ACC112 (cell line): Measurements from ENCODE around the gene MIEF1.

Experiments
- H2AFZ ChIP-seq: fragments of 200-600 bp; sonication (generic); one replicate; pipeline ENCODE4 v1.6.0; 2017; ENCODE audit warnings: antibody characterized with exemption, low read length; ENCODE audit not compliant: unreplicated experiment
- H3K27ac ChIP-seq: fragments of 200-600 bp; sonication (generic); 2 replicates; pipeline ENCODE4 v1.5.1; 2014; ENCODE audit warnings: low read depth, mild to moderate bottlenecking, antibody characterized with exemption, low read length, moderate library complexity
- H3K27me3 ChIP-seq: fragments of 200-600 bp; sonication (generic); 2 replicates; pipeline ENCODE4 v1.6.1; 2014; ENCODE audit warnings: mild to moderate bottlenecking, antibody characterized with exemption, low read length, moderate library complexity, mixed read lengths; ENCODE audit not compliant: insufficient read depth
- H3K36me3 ChIP-seq: fragments of 200-600 bp; sonication (generic); 2 replicates; pipeline ENCODE4 v1.6.1; 2016; ENCODE audit warnings: mild to moderate bottlenecking, antibody characterized with exemption, low read length, moderate library complexity, mixed read lengths; ENCODE audit not compliant: insufficient read depth
- H3K4me1 ChIP-seq: fragments of 200-600 bp; sonication (generic); one replicate; pipeline ENCODE4 v1.6.1; 2016; ENCODE audit warnings: low read length, mixed read lengths; ENCODE audit not compliant: insufficient read depth, unreplicated experiment, control insufficient read depth
- H3K4me3 ChIP-seq: fragments of 200-600 bp; sonication (generic); 2 replicates; pipeline ENCODE4 v1.5.1; 2014; ENCODE audit warnings: mild to moderate bottlenecking, low read depth, low read length
- H3K79me2 ChIP-seq: fragments of 200-600 bp; sonication (generic); one replicate; pipeline ENCODE4 v1.6.0; 2016; ENCODE audit warnings: low read length; ENCODE audit not compliant: control insufficient read depth, unreplicated experiment, insufficient read depth

The MIEF1 gene

GRCh38 chr22:39546889-39547586, 44.9 kb downstream of the MIEF1 start:
- H3K4me1 ChIP-seq = peaks cover 3% of the 10 kb centered on the region

DNA sequence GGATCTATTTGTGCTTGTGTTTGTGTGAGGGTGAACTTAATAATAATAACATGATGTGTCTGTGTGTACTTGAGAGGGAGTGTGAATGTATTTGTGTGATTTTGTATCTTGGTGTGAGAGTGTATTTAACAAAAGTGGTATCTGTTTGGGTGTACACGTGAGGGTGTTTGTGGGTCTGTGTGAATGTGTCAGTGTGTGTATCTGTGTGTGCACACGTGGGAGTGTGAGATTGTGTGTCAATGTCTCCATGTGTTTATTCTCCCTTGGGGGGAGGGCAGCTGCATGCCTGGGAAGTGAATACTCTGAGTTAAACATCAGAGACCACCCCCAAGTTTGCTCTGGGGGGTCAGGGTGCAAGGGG, 45.5 kb downstream of the MIEF1 start:
- no peak overlapping the region for H3K4me3 ChIP-seq
- H3K79me2 ChIP-seq = no peaks in the 10 kb centered on the region
- peaks cover 26% of the 10 kb centered on the region for H3K27me3 ChIP-seq
- H3K4me1 ChIP-seq = peaks cover 3% of the 10 kb centered on the region
- no peak overlapping the region for H3K27ac ChIP-seq
- H3K36me3 ChIP-seq = no peaks in the 10 kb centered on the region
- no peak overlapping the region for H2AFZ ChIP-seq

More at GRCh38 chr22:39546889-39547586, 44.9 kb downstream of the MIEF1 start:
- Histone ChIP-seq H3K27me3 (peaks cover 26% of the 10 kb centered on the region), H3K36me3 (no peaks in the 10 kb centered on the region), H3K79me2 (no peaks in the 10 kb centered on the region), H2AFZ (no peak overlapping the region), H3K4me3 (no peak overlapping the region), H3K27ac (no peak overlapping the region)

- H3K79me2 ChIP-seq = no peaks in the 10 kb centered on the region
- no peak overlapping the region for H3K4me3 ChIP-seq
- H3K4me1 ChIP-seq = no peaks in the 10 kb centered on the region
- H3K27ac ChIP-seq = no peak overlapping the region
- H3K36me3 ChIP-seq = no peaks in the 10 kb centered on the region
- no peak overlapping the region for H2AFZ ChIP-seq
- peaks cover 39% of the 10 kb centered on the region for H3K27me3 ChIP-seq
These were observed 51.3 kb downstream of the MIEF1 start for GRCh38 chr22:39553429-39553828.

GRCh38 chr22:39554151-39554550, 52.1 kb downstream of the MIEF1 start:
- no peaks in the 10 kb centered on the region for H3K4me1 ChIP-seq
- H3K36me3 ChIP-seq = no peaks in the 10 kb centered on the region
- no peak overlapping the region for H3K27ac ChIP-seq
- H3K4me3 ChIP-seq = no peak overlapping the region
- H2AFZ ChIP-seq = no peak overlapping the region
- H3K79me2 ChIP-seq = no peaks in the 10 kb centered on the region
- H3K27me3 ChIP-seq = peaks cover 41% of the 10 kb centered on the region

- no peaks in the 10 kb centered on the region for H3K36me3 ChIP-seq
- no peak overlapping the region for H3K4me3 ChIP-seq
- no peaks in the 10 kb centered on the region for H3K79me2 ChIP-seq
- no peak overlapping the region for H2AFZ ChIP-seq
- no peaks in the 10 kb centered on the region for H3K4me1 ChIP-seq
- H3K27ac ChIP-seq = no peak overlapping the region
- peaks cover 41% of the 10 kb centered on the region for H3K27me3 ChIP-seq
These were observed 55.1 kb downstream of the MIEF1 start for GRCh38 chr22:39556970-39557841.

GRCh38 chr22:39558254-39558727, 56.2 kb downstream of the MIEF1 start:
- H3K27ac ChIP-seq = no peak overlapping the region
- H3K79me2 ChIP-seq = no peaks in the 10 kb centered on the region
- no peaks in the 10 kb centered on the region for H3K36me3 ChIP-seq
- no peak overlapping the region for H3K4me3 ChIP-seq
- H3K4me1 ChIP-seq = no peaks in the 10 kb centered on the region
- no peak overlapping the region for H2AFZ ChIP-seq
- peaks cover 41% of the 10 kb centered on the region for H3K27me3 ChIP-seq

- Histone ChIP-seq H3K4me3 (no peak overlapping the region), H3K27ac (no peak overlapping the region), H3K36me3 (no peaks in the 10 kb centered on the region), H3K27me3 (peaks cover 41% of the 10 kb centered on the region), H3K4me1 (no peaks in the 10 kb centered on the region), H2AFZ (no peak overlapping the region), H3K79me2 (no peaks in the 10 kb centered on the region)
These were observed 56.9 kb downstream of the MIEF1 start for GRCh38 chr22:39558950-39559349.

- Histone ChIP-seq H3K4me3 (no peak overlapping the region), H3K4me1 (no peaks in the 10 kb centered on the region), H3K27me3 (peaks cover 41% of the 10 kb centered on the region), H2AFZ (no peak overlapping the region), H3K79me2 (no peaks in the 10 kb centered on the region), H3K27ac (no peak overlapping the region), H3K36me3 (no peaks in the 10 kb centered on the region)
These were observed 57.5 kb downstream of the MIEF1 start for GRCh38 chr22:39559456-39560105.

DNA sequence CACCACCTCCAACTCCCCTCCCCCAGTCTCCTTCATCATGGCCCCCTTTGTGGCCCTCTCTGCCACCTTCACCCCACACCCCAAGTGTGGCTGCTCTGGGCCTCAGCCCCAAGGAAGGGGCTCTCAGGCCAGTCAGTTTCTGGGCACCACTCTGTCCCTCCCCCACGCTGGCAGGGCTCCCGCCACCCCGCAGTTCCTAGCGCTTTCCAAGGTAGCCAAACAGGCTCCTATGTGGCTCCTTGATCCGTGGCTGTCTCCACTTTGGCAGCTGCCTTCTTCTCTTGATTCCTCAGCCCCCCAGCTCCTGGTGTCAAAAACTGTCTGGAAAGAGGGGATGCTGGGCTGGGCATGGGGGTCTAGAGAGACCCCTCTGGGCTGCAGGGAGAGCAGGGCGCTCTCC, 58.0 kb downstream of the MIEF1 start:
- Histone ChIP-seq H3K27ac (no peak overlapping the region), H3K4me1 (no peaks in the 10 kb centered on the region), H3K27me3 (peaks cover 41% of the 10 kb centered on the region), H3K4me3 (no peak overlapping the region), H3K36me3 (no peaks in the 10 kb centered on the region), H2AFZ (no peak overlapping the region), H3K79me2 (no peaks in the 10 kb centered on the region)

DNA sequence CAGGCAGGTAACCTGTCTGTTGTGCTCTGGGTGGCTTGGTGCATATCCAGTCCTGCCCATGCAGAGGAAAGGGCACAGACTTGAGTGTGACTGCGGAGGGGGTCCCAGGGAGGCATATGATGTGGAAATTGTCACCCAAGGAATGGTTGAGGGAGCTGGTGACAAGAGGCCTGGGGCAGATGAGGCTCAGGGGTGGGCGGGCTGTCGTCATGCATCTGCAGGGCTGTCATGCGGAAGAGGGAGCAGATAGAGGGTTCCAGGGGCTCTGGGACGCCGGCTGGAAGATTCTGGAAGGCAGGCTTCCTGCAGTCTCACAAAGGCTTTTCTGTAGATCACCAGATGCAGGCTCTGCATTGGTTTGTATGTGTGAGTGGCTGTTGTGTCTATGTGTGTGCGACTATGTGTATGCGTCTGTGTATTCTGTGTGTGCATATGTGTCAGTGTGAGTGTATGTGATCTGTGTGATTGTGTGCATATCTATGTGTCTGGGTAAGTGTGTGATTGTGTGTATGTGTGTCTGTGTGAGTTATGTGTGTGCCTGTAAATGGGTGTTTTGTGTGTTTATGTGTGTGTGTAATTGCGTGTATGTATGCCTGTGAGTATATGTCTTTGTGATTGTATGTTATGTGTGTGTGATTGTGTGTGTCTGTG, 60.9 kb downstream of the MIEF1 start:
- no peak overlapping the region for H3K27ac ChIP-seq
- no peaks in the 10 kb centered on the region for H3K4me1 ChIP-seq
- H3K4me3 ChIP-seq = no peak overlapping the region
- no peaks in the 10 kb centered on the region for H3K36me3 ChIP-seq
- H3K79me2 ChIP-seq = no peaks in the 10 kb centered on the region
- peaks cover 18% of the 10 kb centered on the region for H3K27me3 ChIP-seq
- H2AFZ ChIP-seq = no peak overlapping the region
